ENCODE data around the gene ZC3H8. TPM values are rescaled to one million over a fixed set of nuclear protein-coding genes. Genes with fewer than 3 reads are reported as not detected.
"Not testable (repeated sequence)": the region's sequence is repeated elsewhere in the genome, so short reads cannot be mapped to it uniquely, and the experiment has no call there.

Gene ZC3H8
- 20.4 and 22.3 TPM in 2 replicates for total RNA-seq

DNA sequence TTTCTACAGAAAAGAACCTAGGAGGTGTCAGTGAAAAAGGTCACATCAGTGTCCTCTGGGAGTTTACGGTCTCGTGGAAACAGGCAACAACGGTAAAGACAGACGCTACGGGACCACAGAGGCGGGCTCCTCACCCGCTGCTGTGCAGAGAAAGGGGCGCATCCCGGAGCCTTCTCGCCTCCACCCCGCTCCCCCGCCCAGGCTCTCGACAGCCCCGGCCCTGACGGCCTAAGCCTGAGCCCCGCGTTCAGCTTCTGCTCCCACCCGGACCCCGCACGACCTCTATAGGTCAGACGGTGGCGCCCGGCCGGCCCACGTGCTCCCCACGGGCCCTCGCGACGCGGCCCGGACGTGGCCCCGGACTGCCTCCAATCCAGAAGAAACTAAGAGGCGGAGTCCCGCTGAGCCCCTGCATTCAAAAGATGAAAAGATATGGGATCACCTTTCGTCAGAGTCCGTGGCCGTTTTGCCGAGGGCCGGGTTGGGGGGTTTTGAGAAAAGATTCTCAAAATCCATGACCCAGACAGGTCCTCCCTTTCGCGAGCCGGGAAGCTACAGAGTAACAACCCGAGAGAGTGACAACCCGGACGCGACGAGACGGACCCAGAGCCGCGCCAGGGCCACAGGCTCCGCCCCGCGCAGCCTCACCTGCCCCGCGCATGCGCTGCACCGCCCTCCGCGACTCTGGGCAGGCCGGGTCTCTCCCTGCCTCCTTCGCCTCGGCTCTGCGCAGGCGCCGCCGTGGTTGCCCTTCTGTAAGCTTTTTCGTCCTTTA lies at the start of gene ZC3H8:
Gene ZC3H8, minus strand, starts transcription at position 577 of the 775 bp plus-strand sequence. Its CDS starts 61 bp downstream, at position 516.
- intact Hi-C loops (cut with micrococcal nuclease) = loop anchor here (1.0 to 5.0 kb wide), 10 partner anchors 21 to 393 kb away; partner anchors contain the start of genes ANAPC1, CHCHD5, POLR1B and SLC20A1

DNA sequence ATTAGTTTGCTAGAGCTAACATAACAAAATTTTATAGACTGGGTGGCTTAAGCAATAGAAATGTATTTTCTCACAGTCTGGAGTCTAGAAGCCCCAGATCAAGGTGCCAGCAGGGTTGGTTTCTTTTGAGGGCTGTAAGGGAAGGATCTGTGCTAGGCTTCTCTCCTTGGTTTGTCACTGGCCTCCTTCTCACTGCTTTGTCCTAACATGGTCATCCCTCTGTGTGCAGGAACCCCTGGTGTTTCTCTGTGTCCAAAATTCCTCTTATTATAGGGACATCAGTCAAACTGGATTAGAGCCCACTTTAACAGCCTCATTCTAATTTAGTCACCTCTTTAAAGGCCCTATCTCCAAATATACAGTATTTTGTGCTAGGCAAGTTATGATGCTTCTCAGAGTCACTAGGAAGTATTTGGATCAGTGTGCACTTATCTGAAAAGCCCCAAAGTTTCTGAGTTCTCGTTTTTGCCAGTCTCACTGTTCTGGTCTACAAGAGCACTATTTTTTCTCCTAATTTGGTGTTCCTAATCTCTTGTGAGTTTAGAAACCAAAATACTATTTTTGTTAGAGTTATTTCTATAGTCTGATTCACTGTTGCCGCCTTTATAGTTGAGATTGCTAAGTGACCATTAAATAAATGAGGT lies 49.6 kb upstream of the ZC3H8 start:
- intact Hi-C loops (cut with micrococcal nuclease) = no loop called here

DNA sequence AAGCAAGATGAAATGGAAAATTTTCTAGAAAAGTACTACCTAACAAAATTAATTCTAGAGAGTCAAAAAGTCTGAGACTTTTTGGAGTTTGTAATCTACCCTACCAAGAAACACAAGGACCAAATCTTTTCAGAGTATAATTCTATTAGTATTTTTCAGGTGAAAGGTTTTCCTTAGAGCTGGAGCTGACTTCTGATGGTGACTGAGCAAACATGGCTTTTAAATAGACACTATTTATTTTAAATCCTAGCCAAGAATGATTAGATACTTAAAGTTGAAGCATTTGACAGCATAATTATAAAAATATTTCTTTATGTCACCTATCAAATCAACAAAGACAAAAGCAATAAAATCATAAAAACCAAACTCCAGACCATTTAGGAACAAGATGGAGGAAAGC lies 47.1 kb upstream of the ZC3H8 start:
- intact Hi-C loops (cut with micrococcal nuclease) = no loop called here

DNA sequence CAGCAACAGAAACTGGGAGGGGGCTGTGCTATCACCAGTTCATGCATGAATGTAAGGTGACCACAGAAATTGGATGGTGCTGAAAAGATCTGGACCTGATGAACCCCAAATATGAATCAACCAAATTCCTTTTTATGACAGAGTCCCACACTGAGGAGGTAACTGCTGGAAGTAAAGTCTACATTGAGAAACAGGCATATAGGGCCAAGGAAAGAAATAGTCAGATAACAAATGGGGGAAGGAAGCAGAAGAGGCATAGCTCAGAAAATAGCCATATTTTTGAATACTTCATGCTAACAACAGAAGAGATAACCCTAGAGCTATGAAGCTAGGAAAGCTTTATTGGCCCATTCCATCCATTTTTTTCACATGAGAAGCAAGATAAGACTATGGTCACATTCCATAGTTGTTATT lies 46.3 kb upstream of the ZC3H8 start:
- intact Hi-C loops (cut with micrococcal nuclease) = no loop called here

DNA sequence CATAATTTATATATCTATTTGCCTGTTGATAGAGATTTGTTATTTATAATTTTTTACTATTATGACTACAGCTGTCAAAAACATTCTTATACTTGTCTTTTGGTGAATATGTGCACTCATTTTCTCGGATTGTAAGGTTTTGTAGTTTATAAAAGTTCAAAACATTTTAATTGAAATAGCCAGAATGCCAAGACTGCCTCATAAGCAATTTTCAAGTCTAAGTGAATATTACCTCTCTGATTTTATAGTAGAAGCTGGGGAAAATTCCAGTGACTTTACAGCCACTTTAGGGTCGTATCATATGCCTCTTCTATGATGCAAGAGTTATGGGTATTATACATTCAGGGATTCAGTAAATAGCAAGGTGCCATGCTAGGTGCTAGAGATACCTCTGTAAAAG lies 41.6 kb upstream of the ZC3H8 start:
- intact Hi-C loops (cut with micrococcal nuclease) = loop anchor here (1.0 kb wide), 1 partner anchor 10 kb away; no protein-coding TSS in a partner anchor

DNA sequence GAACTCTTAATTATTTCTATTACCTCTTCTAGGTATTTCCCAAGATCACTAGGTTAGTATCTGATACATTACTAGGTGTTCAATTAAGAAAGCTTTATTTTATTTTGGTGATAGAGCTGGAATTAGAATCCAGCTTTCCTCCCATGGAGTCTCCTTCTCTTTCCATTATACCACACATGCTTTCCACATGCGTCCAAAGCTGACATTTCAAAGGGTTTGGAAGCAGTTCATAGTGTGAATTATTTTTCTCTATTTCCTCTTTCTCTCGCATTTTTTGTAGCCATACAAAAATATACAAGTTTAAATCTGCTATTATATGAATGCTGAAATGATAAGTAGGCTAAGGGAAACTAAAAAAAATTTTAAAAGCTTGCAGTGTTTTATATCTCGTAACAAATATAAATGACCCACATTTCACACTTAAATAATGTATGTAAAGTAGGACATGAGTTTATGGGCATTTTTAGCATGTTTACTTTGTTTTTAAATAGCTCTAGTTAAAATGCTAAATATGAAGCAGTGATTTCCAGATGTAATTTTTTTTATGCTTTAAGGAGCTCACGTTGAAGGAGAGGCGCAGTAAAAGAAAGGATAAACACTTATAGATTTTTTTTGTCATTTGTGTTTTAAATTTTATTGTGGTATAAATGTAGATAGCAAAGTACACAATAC lies 40.7 kb upstream of the ZC3H8 start:
- intact Hi-C loops (cut with micrococcal nuclease) = loop anchor here (1.0 kb wide), 1 partner anchor 11 kb away; no protein-coding TSS in a partner anchor

DNA sequence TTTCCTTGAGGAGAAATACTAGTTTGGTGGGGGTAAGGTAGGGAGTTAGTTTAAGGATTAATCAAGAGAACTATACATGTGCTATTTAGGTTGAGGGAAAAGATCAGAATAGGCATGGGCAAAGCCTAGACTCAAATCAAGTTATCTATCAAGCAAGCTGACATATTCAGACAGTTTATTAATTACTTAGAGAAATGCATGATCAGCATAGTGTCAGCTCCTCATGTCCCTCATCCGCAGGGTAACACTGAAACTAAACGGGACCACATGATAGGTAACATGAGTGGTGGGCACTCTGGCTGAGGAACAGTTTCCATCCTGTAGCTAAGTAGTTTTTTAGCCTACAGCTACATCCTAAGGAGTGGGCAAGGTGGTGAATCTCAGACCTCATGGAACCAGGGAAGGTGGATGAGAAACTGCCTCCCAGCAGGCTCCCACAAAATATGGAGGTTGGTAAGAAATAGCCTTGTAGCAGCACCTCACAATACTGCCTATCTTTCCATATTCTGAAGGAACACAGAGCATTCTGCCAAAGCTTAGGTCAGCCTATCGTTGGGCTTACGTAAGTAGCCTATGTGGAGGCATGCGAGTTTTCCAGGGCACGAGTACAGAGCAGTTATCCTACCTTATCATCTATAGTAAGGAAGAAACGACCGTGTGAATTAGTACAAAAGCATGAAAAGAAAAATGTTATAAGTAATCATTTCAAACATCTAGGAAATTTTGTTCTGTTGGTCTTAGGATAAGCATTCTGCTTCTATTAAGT lies 39.0 kb upstream of the ZC3H8 start:
- intact Hi-C loops (cut with micrococcal nuclease) = no loop called here

DNA sequence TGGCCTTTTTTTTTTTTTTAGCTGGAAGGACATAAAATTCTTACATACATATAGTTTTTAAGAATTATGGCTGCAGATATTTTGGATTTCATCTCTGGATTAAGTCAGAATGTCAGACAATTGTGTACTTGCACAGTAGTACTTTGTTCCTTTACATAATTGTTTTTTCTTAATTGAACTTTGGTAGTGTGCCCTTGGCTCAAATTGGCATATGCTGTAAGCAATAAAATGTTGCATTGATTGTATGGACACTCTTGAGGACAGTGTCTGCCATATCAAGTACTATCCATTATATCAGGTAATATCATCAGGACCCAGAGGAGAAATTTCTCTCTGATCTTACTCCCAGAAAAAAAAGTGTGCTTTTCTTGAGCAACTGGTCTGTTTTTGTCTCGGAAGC lies 35.8 kb upstream of the ZC3H8 start:
- intact Hi-C loops (cut with micrococcal nuclease) = no loop called here

DNA sequence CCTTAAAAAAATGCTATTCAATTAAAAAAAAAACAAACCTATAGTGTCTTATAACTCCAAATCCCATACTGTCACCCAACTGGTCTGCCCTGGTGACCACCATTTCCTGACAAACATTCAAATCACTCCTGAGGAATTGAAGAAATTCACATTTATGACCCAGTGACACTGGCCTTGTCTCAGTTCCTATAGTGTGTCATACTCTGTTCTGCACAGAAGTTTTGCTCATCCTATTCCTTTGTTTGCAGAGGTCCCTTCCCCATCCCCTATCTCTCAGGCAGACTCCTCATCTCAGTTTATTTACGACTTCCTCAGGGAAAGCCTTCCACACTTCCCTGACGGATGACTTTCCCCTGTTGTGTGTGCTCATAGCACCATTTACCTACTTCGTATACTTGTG lies 35.2 kb upstream of the ZC3H8 start:
- intact Hi-C loops (cut with micrococcal nuclease) = no loop called here

DNA sequence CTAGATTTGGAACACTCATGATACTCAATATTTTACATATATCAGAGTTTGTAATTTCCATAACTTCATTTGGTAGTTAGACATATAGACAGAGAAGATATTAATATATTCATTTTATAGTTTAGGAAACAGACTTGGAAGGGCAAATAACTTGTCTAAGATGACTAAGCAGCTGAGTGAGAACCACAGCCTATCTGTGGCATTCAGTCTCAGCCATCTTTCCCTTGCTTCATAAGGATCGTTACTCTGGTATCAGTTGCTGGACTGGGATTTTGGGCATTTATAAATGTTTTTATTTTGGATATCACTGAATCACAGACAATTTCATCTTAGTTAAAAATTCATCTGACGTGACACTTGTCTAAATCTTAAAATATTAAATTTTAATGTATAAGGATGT lies 28.7 kb upstream of the ZC3H8 start:
- intact Hi-C loops (cut with micrococcal nuclease) = not testable (repeated sequence)

DNA sequence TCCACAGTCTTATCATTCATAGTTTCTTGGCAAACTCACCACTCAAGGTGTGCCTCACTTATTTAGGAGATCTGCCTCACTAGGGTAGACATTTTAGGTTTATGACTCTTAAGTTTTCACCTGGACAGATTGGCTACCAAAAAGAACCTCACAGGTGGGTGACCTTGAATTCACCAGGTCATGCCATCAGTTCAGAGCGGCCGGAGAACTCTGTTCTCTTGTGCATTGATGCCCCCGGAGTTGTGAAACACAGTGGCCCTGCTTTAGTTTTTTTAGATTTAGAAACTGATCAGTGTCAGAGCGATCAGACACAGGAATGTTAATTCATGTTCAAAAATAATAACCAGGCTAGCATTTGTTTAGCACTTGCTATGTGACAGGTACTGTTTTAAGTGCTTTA lies 27.2 kb upstream of the ZC3H8 start:
- intact Hi-C loops (cut with micrococcal nuclease) = not testable (repeated sequence)

DNA sequence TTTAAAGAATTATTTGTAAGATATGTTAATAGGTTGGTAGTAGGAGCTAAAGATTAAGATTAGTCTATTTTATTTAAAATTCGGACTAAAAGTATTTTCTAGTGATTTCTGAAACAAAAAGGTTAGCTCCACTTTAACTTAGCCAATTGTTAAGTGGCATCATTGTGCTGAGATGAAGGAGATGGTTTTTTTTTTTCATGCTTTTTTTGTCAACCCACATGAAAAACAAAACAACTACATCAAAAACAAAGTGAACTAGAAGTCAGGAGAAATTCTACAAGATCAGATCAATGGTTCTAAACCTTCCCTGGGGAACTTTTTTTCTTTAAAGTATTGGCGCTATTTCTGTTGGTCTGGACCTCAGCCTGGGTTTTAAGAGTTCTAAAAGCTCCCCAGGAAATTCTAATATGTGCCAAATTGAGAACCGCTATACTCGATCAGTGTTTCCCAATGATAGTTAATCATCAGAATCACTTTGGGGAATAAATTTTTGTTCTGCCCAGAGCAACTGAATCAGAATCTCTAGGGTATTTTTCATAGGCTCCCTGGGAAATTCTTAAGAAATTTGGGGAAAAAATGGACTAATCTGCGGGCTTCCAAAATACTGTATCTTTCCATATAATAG lies 22.9 kb upstream of the ZC3H8 start:
- intact Hi-C loops (cut with micrococcal nuclease) = loop anchor here (5.0 kb wide), 1 partner anchor 395 kb away; the partner anchor contains the start of gene ANAPC1

DNA sequence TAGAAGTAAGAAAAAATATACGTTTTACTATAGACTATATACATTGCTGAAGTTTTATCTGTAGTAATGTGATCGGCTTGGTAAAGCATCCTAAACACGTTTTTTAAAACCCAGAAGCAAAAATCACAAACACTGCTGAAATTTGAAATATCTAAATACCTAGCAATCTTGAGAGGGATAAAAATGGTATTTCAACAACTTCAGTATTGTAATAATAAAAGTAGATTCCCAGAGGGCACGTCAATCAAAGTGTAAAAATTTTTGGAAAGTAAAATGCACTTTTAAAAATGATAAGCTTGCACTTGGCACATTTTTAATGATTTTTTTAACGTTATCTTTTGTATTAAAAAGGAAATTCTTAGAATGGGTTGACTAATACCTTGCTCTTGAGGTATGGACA lies 22.1 kb upstream of the ZC3H8 start:
- intact Hi-C loops (cut with micrococcal nuclease) = loop anchor here (5.0 kb wide), 1 partner anchor 395 kb away; the partner anchor contains the start of gene ANAPC1

DNA sequence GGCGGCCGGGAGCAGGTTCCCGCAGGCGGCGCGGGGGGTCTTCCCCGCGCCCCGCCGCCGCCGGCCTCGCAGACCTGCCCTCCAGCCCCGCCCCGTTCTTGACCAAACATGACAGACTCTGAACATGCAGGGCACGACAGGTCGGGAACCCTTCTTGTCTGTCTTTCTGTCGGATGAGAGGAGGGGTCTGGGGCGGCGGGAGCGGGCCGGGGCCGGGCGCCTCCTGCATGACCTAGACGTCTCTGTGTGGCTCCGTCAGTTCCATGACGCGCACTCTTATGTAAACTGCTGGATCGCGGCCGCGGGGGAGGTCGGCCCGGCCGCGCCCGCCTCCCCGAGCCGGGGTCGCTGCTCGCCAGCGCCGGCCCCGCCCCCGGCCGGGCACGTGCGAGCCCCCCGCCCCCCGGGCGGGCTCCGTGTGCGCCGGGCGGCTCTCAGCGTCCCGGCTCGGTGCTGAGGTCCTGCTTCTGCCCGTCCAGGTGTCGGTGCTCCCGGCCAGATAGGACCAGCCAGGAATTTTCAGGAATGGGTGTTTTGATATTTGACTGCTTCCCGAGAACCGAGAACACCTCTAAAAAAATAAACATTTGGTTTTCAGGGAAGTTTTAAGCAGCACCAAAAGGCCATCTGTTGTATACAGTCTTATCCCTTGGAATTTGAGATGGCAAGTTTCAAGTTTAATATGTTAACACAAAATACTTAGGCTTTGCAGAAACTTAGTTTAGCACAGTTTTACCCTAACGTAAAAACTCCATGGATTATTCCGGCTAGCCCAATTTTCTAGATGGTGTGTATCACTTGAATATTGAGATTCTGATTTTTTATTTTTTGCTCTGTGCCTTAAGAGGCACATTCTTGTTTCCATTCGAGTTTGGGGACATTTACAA lies 21.3 kb upstream of the ZC3H8 start:
- intact Hi-C loops (cut with micrococcal nuclease) = loop anchor here (1.0 to 5.0 kb wide), 10 partner anchors 17 to 488 kb away; partner anchors contain the start of genes ANAPC1, CHCHD5, CKAP2L and POLR1B

DNA sequence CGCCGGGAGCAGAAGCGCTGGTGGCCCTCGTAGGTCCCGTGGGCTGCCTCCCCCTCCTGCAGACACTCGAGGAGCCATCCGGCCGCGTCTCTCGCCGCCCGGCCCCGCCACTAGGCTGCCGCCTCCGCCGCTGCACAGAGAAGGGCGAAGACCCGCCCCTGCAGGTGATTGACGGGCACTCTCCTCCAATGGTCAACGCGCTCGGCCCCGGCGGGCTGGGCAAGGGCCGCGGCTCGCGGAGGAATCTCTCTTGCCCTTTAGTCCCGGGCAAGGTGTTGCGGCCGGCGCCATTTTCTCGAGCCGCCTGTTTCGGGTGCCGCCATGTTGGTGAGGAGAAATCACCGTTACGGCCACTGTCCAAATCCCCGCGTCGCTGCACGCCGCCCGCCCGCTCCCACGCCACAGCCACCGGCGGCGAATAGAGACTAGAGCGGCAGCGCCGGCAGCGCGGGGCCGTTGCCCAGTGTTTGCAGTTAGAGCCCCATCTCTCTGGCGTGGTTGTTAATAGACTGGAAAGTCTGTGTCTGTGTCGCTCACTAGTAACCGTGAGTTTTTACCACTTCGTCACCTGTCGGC lies 20.6 kb upstream of the ZC3H8 start, which contains the start of gene ZC3H6:
Gene ZC3H6, plus strand, starts transcription at position 287 of the 576 bp plus-strand sequence. CDS start 398 bp downstream, outside the sequence.
- intact Hi-C loops (cut with micrococcal nuclease) = loop anchor here (1.0 to 5.0 kb wide), 10 partner anchors 16 to 489 kb away; partner anchors contain the start of genes ANAPC1, CHCHD5, CKAP2L and POLR1B

DNA sequence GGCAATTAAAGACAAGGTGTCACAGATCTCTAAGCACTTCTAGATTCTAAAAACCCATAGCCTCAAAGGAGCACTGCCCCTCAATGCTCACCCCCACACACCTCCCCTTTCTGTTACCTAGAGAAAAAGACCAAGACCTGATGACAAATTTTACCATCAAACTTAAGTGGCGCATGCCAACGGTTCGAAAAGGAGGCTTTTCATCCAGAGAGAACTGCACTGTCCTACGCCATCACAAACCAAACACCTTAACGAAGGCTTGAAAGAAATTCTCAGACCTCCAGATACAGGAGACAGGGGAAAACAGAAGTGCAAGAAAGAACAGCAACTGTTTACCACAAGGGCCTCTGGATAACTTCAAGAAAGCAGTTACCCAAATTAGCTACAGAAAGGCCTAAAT lies 18.5 kb upstream of the ZC3H8 start:
- intact Hi-C loops (cut with micrococcal nuclease) = no loop called here

DNA sequence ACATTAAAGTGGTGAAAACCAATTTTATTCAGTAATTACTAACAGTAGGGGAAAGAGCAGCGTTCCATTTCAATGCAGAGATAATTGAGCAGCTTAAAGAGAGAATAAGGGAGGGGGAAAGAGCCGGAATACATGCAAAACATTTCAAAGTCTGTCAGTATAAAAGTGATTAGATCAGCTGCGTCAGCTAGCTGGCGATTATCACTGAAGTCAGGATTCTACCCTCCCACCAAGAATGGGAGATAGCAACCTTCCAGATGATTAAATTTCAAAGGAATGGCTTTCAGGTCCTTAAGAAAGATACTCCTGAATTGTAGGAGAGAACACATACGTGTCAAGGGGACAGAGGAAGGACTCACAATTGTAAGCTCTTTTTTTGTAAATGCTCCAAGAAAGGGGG lies 17.8 kb upstream of the ZC3H8 start:
- intact Hi-C loops (cut with micrococcal nuclease) = no loop called here

DNA sequence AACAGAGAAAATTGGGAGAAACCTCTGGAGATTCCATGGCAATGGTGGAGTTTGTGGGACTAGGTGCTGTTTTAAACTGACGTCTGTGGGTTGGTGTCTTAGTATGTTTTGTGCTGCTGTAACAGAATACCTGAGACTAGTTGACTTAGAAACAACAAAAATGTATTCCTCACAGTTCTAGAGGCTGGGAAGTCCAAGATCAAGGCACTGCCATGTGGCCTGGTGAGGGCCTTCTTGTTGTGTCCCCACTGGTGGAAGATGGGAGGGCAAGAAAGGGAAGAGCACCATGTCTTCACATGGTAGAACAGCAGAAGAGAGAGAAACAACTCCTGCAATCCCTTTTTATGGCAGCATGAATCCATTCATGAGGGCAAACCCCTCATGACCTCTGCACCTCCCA lies 13.7 kb upstream of the ZC3H8 start:
- intact Hi-C loops (cut with micrococcal nuclease) = no loop called here

DNA sequence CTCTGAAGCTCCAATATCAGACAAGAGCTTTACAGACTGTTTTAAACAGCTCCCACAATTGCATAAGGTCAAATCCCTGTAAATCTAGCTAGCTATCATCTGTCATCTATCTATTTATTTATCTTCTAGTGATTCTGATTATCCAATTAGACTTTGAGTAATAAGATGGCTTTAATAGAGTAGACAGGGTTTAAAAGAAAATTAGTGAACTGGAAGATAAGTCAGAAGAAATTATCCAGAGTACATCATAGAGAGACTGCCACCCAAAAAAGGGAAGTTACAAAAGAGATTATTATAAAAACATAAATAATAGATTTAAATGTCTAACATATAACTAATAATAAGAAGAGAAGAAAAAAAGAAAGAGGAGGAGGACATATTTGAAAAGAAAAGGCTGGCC lies 8.0 kb upstream of the ZC3H8 start:
- intact Hi-C loops (cut with micrococcal nuclease) = no loop called here
